A549 (cell line): ENCODE results near the gene STARD9. TPM values are rescaled to one million over a fixed set of nuclear protein-coding genes. Genes with fewer than 3 reads are reported as not detected.

ENCODE experiments used
- ATAC-seq, 2 experiments: fragments of 200-7000 bp in 1 of 2; fragments of >200 bp in 1 of 2; cut with Nextera tagmentation in 1 of 2; cut with Tn5 transposase in 1 of 2; 3 replicates each; pipeline versions ENCODE4 v1.8.0 to v1.9.1; 2018 to 2020; ENCODE audit warnings: mild to moderate bottlenecking in 1 of 2, moderate library complexity in 1 of 2
- CTCF ChIA-PET: fragments of 300-600 bp; sonication (Branson Sonifier 250); formaldehyde crosslinking; extraction: SDS; loops from one replicate; lab custom pipeline; 2021; ENCODE audit warnings: antibody characterized with exemption, inconsistent platforms; lab: Yijun Ruan, JAX
- POLR2A ChIA-PET: fragments of 350-600 bp; formaldehyde crosslinking; extraction: SDS; loops from one replicate; lab custom pipeline; 2021; ENCODE audit warnings: antibody characterized with exemption, inconsistent platforms; lab: Yijun Ruan, JAX
- DNase-seq, 2 experiments: peaks; one replicate each; pipeline versions ENCODE4 v3.0.0 to v3.0.0-alpha.2; 2011 to 2016; ENCODE audit warnings: low read depth in 1 of 2, low spot score in 1 of 2
- FAIRE-seq: peaks from 2 replicates; lab custom pipeline; 2011; peaks lifted over from hg19 to GRCh38; lab: Jason Lieb, UNC
- H3K27ac ChIP-seq, 2 experiments: fragments of >200 bp; sonication (Bioruptor Twin); formaldehyde crosslinking; 3 replicates each; pipeline ENCODE4 v1.5.1; 2016 to 2017
- H3K4me1 ChIP-seq: fragments of >200 bp; sonication (Bioruptor Twin); formaldehyde crosslinking; 3 replicates; pipeline ENCODE4 v1.6.1; 2016
- H3K4me2 ChIP-seq: fragments of >200 bp; sonication (Bioruptor Twin); formaldehyde crosslinking; 3 replicates; pipeline ENCODE4 v1.6.1; 2016
- H3K4me3 ChIP-seq: fragments of >200 bp; sonication (Bioruptor Twin); formaldehyde crosslinking; 3 replicates; pipeline ENCODE4 v1.5.1; 2016
- H3K9me3 ChIP-seq: fragments of >200 bp; sonication (Bioruptor Twin); formaldehyde crosslinking; 3 replicates; pipeline ENCODE4 v1.6.1; 2016
- CBX8 ChIP-seq: fragments of 200-600 bp; sonication (generic); IDR thresholded peaks from 2 replicates; pipeline ENCODE4 v1.6.1; 2016
- CHD2 ChIP-seq: fragments of 150-350 bp; IDR thresholded peaks from 2 replicates; pipeline ENCODE4 v1.6.1; 2014; ENCODE audit warnings: low read length; ENCODE audit not compliant: partially characterized antibody
- EHMT2 ChIP-seq: fragments of 200-600 bp; sonication (generic); IDR thresholded peaks from 2 replicates; pipeline ENCODE4 v1.6.1; 2016; ENCODE audit warnings: antibody characterized with exemption, low read depth, mild to moderate bottlenecking, moderate library complexity
- HOXA7 ChIP-seq: fragments of 250-450 bp; sonication (Bioruptor Pico); IDR thresholded peaks from 2 replicates; pipeline ENCODE4 v1.5.0; 2020; ENCODE audit warnings: mild to moderate bottlenecking, moderate library complexity
- JUN ChIP-seq, 2 experiments: fragments of >200 bp; sonication (Bioruptor Twin); formaldehyde crosslinking; IDR thresholded peaks; 2 replicates in 1 of 2; 3 replicates in 1 of 2; pipeline ENCODE4 v1.6.1; 2016 to 2017
- JUNB ChIP-seq: fragments of >200 bp; sonication (Bioruptor Twin); formaldehyde crosslinking; IDR thresholded peaks from 2 replicates; pipeline ENCODE4 v1.6.1; 2016
- MAFK ChIP-seq: fragments of 450-650 bp; IDR thresholded peaks from 2 replicates; pipeline ENCODE4 v1.6.1; 2014; ENCODE audit not compliant: partially characterized antibody
- MYC ChIP-seq: IDR thresholded peaks from 2 replicates; pipeline ENCODE4 v1.6.1; 2012; ENCODE audit warnings: mild to moderate bottlenecking, inconsistent platforms, low read length, improper control_type of control experiment, borderline replicate concordance
- NPAS2 ChIP-seq: fragments of 250-450 bp; sonication (Bioruptor Pico); IDR thresholded peaks from 2 replicates; pipeline ENCODE4 v1.8.0; 2022; ENCODE audit warnings: mild to moderate bottlenecking, moderate library complexity, borderline replicate concordance
- NR3C1 ChIP-seq: fragments of >200 bp; sonication (Bioruptor Twin); formaldehyde crosslinking; IDR thresholded peaks from 3 replicates; pipeline ENCODE4 v1.6.1; 2017
- POLR2AphosphoS2 ChIP-seq: conservative IDR thresholded peaks from 2 replicates; pipeline ENCODE4 v1.6.1; 2012; ENCODE audit warnings: low read length, improper control_type of control experiment, inconsistent platforms
- RARB ChIP-seq: fragments of 250-450 bp; sonication (Bioruptor Pico); IDR thresholded peaks from 2 replicates; pipeline ENCODE4 v1.8.0; 2021; ENCODE audit warnings: mild to moderate bottlenecking, moderate library complexity
- RFX5 ChIP-seq: fragments of 450-650 bp; IDR thresholded peaks from 2 replicates; pipeline ENCODE4 v1.7.1; 2014; ENCODE audit warnings: antibody characterized with exemption, mild to moderate bottlenecking, moderate library complexity
- RNF2 ChIP-seq: fragments of 200-600 bp; sonication (generic); IDR thresholded peaks from 2 replicates; pipeline ENCODE4 v1.6.1; 2016; ENCODE audit warnings: low read depth, mild to moderate bottlenecking, antibody characterized with exemption, moderate library complexity, borderline replicate concordance
- SMC3 ChIP-seq: fragments of >200 bp; sonication (Bioruptor Twin); formaldehyde crosslinking; IDR thresholded peaks from 3 replicates; pipeline ENCODE4 v1.6.1; 2018; ENCODE audit warnings: inconsistent platforms
- ZFP36 ChIP-seq: fragments of 450-650 bp; IDR thresholded peaks from 2 replicates; pipeline ENCODE4 v1.6.1; 2014; ENCODE audit warnings: borderline replicate concordance; ENCODE audit not compliant: partially characterized antibody
- ZSCAN20 ChIP-seq: fragments of 250-450 bp; sonication (Bioruptor Pico); IDR thresholded peaks from 2 replicates; pipeline ENCODE4 v1.8.0; 2022; ENCODE audit warnings: mild to moderate bottlenecking, moderate library complexity
- WGBS: methylation state at CpG from one replicate; pipeline ENCODE4 v1.1.6; 2017; ENCODE audit errors: missing lambda C conversion rate; 5-methylcytosine and 5-hydroxymethylcytosine counted together
- polyA plus RNA-seq, 4 experiments: library from polyadenylated mRNA; depleted of rRNA in 3 of 4; stranded (reverse); fragments of >200 nt; fragmentation: RNase III in 1 of 4; extraction: RNeasy Plus Mini Kit Qiagen cat#74134 plus additional on column Dnase treatment in 1 of 4; gene quantifications; 2 replicates in 3 of 4; 3 replicates in 1 of 4; pipeline ENCODE4 v1.2.3, GENCODE V29; 2011 to 2017
- TF ChIP-seq, protein P1 (sequence below): fragments of 250-450 bp; sonication (Bioruptor Pico); IDR thresholded peaks from 2 replicates; pipeline ENCODE4 v1.5.0; 2021; ENCODE audit warnings: mild to moderate bottlenecking, moderate library complexity, borderline replicate concordance
- TF ChIP-seq, protein P2 (sequence below): IDR thresholded peaks from 2 replicates; pipeline ENCODE4 v1.6.1; 2012
- TF ChIP-seq, protein P3 (sequence below): fragments of >200 bp; sonication (Bioruptor Twin); formaldehyde crosslinking; IDR thresholded peaks from 3 replicates; pipeline ENCODE4 v1.6.1; 2016
- TF ChIP-seq, protein P4 (sequence below): fragments of 450-650 bp; IDR thresholded peaks from 2 replicates; pipeline ENCODE4 v1.6.1; 2014; ENCODE audit warnings: antibody characterized with exemption

The STARD9 gene
- polyA plus RNA-seq, 2 of the 4 experiments (the other 2 are of a cell fraction) = 1.2 TPM

DNA sequence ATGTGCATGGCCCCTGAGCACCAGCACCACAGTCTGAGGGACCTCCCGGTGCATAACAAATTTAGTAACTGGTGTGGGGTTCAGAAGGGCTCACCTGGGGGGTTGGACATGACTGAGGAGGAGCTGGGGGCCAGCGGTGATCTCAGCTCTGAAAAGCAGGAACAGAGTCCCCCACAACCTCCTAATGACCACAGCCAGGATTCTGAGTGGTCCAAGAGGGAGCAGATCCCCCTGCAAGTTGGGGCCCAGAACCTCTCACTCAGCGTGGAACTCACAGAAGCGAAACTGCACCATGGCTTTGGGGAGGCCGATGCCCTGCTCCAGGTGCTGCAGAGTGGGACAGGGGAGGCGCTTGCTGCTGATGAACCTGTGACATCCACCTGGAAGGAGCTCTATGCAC lies 118.5 kb downstream of the STARD9 start:
- FAIRE-seq = no peak
- TF ChIP-seq, protein P1, sequence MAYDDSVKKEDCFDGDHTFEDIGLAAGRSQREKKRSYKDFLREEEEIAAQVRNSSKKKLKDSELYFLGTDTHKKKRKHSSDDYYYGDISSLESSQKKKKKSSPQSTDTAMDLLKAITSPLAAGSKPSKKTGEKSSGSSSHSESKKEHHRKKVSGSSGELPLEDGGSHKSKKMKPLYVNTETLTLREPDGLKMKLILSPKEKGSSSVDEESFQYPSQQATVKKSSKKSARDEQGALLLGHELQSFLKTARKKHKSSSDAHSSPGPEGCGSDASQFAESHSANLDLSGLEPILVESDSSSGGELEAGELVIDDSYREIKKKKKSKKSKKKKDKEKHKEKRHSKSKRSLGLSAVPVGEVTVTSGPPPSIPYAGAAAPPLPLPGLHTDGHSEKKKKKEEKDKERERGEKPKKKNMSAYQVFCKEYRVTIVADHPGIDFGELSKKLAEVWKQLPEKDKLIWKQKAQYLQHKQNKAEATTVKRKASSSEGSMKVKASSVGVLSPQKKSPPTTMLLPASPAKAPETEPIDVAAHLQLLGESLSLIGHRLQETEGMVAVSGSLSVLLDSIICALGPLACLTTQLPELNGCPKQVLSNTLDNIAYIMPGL (CRISPR knock-in tag) = no peak
- no peak for TF ChIP-seq ZFP36
- no peak for TF ChIP-seq SMC3
- TF ChIP-seq, all 56 proteins: peak for 0
- H3K4me1 ChIP-seq = no peaks in the 10 kb centered on the region
- ATAC-seq = no peak
- ChIA-PET POLR2A (no interaction called here), CTCF (interaction anchor here (0.6 to 1.0 kb wide), 3 partner anchors 9 to 62 kb away, joined by 3 to 4 read pairs (median 3); no protein-coding TSS in a partner anchor)
- H3K9me3 ChIP-seq = no peaks in the 10 kb centered on the region
- no peak for DNase-seq
- no peak overlapping the region for H3K4me2 ChIP-seq
- WGBS = 88% methylated on average over 3 of the region's 6 CpGs
- H3K4me3 ChIP-seq = no peak overlapping the region
- no peak overlapping the region for H3K27ac ChIP-seq

DNA sequence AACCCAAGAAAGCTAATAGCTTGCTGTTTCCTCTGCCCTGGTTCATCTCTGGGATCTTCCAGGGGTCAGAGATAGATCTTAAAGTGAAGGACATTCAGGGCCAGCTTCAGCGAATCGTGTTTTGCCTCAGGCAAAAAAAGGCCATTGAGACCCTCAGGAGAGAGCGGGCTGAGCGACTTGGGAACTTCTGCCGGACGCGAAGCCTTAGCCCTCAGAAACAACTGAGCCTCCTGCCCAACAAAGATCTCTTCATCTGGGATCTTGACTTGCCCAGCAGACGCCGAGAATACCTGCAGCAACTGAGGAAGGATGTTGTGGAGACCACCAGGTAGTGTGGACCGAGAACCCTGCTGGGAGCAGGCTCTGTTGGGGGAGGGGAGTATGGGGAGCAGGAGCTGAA lies 119.0 kb downstream of the STARD9 start:
- H3K4me1 ChIP-seq = no peaks in the 10 kb centered on the region
- H3K4me2 ChIP-seq = no peak overlapping the region
- no peaks in the 10 kb centered on the region for H3K9me3 ChIP-seq
- no peak for ATAC-seq
- TF ChIP-seq, protein P2, sequence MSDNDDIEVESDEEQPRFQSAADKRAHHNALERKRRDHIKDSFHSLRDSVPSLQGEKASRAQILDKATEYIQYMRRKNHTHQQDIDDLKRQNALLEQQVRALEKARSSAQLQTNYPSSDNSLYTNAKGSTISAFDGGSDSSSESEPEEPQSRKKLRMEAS = no peak
- TF ChIP-seq, protein P3, sequence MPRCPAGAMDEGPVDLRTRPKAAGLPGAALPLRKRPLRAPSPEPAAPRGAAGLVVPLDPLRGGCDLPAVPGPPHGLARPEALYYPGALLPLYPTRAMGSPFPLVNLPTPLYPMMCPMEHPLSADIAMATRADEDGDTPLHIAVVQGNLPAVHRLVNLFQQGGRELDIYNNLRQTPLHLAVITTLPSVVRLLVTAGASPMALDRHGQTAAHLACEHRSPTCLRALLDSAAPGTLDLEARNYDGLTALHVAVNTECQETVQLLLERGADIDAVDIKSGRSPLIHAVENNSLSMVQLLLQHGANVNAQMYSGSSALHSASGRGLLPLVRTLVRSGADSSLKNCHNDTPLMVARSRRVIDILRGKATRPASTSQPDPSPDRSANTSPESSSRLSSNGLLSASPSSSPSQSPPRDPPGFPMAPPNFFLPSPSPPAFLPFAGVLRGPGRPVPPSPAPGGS = no peak
- TF ChIP-seq JUNB = no peak
- no peak for TF ChIP-seq POLR2AphosphoS2
- no peak for TF ChIP-seq CBX8
- TF ChIP-seq HOXA7 (CRISPR knock-in tag) = no peak
- no peak for FAIRE-seq
- H3K27ac ChIP-seq = no peak overlapping the region
- ChIA-PET CTCF (interaction anchor here (0.7 to 1.0 kb wide), 3 partner anchors 9 to 14 kb away, joined by 3 to 4 read pairs (median 3); no protein-coding TSS in a partner anchor), POLR2A (no interaction called here)
- WGBS = 95% methylated on average over 10 of the region's 10 CpGs
- DNase-seq = no peak
- H3K4me3 ChIP-seq = no peak overlapping the region

DNA sequence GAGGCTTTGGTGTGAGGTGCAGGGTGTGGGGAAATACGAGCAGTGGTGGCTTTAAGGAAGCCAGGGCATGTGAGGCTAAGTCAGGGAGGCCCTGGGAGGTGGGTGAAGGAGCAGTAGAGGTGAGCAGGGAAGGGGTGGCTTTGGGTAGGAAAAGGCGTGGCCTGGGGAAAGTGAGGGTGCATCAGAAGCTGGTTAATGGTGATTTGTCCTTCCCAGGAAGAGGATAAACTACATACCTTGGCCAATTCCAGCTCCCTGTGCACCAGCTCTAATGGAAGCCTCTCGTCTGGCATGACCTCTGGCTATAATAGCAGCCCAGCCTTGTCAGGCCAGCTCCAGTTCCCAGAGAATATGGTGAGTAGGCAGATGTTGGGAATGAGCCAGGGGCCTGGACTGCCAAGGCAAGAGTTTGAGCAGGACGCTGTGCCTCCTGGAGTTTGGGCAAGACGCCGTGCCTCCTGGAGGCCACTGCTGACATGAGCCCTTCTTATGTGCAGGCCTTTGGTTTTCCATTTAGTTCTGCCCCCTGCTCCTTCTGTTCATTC lies 120.2 kb downstream of the STARD9 start:
- DNase-seq = no peak
- POLR2A ChIA-PET = no interaction called here
- Histone ChIP-seq H3K4me3 (no peak overlapping the region), H3K4me1 (no peaks in the 10 kb centered on the region), H3K9me3 (no peaks in the 10 kb centered on the region), H3K27ac (no peak overlapping the region), H3K4me2 (no peak overlapping the region)
- CTCF ChIA-PET = interaction anchor here (0.7 to 1.4 kb wide), 3 partner anchors 8 to 231 kb away, joined by 3 to 6 read pairs (median 5); no protein-coding TSS in a partner anchor
- no peak for FAIRE-seq
- no peak; a peak in 1 of 6 replicates for ATAC-seq
- WGBS = 92% methylated on average over 5 of the region's 6 CpGs
- TF ChIP-seq RFX5 = no peak
- TF ChIP-seq RNF2 = no peak
- no peak for TF ChIP-seq CBX8
- TF ChIP-seq, protein P4, sequence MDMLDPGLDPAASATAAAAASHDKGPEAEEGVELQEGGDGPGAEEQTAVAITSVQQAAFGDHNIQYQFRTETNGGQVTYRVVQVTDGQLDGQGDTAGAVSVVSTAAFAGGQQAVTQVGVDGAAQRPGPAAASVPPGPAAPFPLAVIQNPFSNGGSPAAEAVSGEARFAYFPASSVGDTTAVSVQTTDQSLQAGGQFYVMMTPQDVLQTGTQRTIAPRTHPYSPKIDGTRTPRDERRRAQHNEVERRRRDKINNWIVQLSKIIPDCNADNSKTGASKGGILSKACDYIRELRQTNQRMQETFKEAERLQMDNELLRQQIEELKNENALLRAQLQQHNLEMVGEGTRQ = no peak
- no peak for TF ChIP-seq ZSCAN20
- no peak for TF ChIP-seq HOXA7 (CRISPR knock-in tag)
- no peak for TF ChIP-seq MAFK
- TF ChIP-seq RARB = no peak
- no peak for TF ChIP-seq POLR2AphosphoS2
- TF ChIP-seq CHD2 = no peak
- TF ChIP-seq, protein P3 = no peak
- TF ChIP-seq EHMT2 = no peak
- TF ChIP-seq, protein P1 (CRISPR knock-in tag) = no peak
- no peak for TF ChIP-seq NPAS2 (CRISPR knock-in tag)
- TF ChIP-seq SMC3 = no peak
- TF ChIP-seq NR3C1 = no peak
- no peak for TF ChIP-seq JUN (IDR thresholded peaks at IDR 0.05)
- no peak for TF ChIP-seq MYC
